HepG2 (cell line): ENCODE measurements around the gene PRPSAP1. TPM values are rescaled to one million over a fixed set of nuclear protein-coding genes. Genes with fewer than 3 reads are reported as not detected.

Experiments used
- ELF1 ChIP-seq: sonication (generic); formaldehyde crosslinking; IDR thresholded peaks from 2 replicates; pipeline ENCODE4 v1.4.0; 2020; ENCODE audit warnings: missing genetic modification reagents
- FOSL2 ChIP-seq: sonication (generic); formaldehyde crosslinking; IDR thresholded peaks from 2 replicates; pipeline ENCODE4 v1.4.0; 2020; ENCODE audit warnings: missing genetic modification reagents
- MAZ ChIP-seq, 2 experiments: sonication (generic) in 1 of 2; formaldehyde crosslinking in 1 of 2; IDR thresholded peaks; 2 replicates each; pipeline versions ENCODE4 v1.5.0 to v1.6.1; 2012 to 2020; ENCODE audit warnings: low read depth in 2 of 2, mild to moderate bottlenecking in 2 of 2, borderline replicate concordance in 1 of 2, improper control_type of control experiment in 1 of 2, low read length in 1 of 2, missing genetic modification reagents in 1 of 2, moderate library complexity in 1 of 2
- NRL ChIP-seq: sonication (generic); formaldehyde crosslinking; IDR thresholded peaks from 2 replicates; pipeline ENCODE4 v1.5.0; 2020; ENCODE audit warnings: missing genetic modification reagents, mild to moderate bottlenecking, moderate library complexity, borderline replicate concordance
- SAP130 ChIP-seq: IDR thresholded peaks from 2 replicates; pipeline ENCODE4 v1.6.1; 2016; ENCODE audit warnings: low read depth
- SKI ChIP-seq: fragments of 450-650 bp; IDR thresholded peaks from one replicate; pipeline ENCODE4 v1.6.1; 2018; ENCODE audit warnings: mild to moderate bottlenecking; ENCODE audit not compliant: partially characterized antibody
- SOX13 ChIP-seq, 3 experiments: fragments of 450-650 bp in 1 of 3; sonication (generic) in 1 of 3; formaldehyde crosslinking in 1 of 3; IDR thresholded peaks in 2 of 3; conservative IDR thresholded peaks in 1 of 3; 2 replicates each; pipeline versions ENCODE4 v1.5.0 to v1.6.1; 2016 to 2020; ENCODE audit warnings: antibody characterized with exemption in 1 of 3, mild to moderate bottlenecking in 1 of 3, missing compliant biosample characterization in 1 of 3, missing genetic modification reagents in 1 of 3, moderate library complexity in 1 of 3
- THAP11 ChIP-seq: IDR thresholded peaks from 2 replicates; pipeline ENCODE4 v1.6.1; 2016; ENCODE audit warnings: missing biosample characterization, missing genetic modification reagents
- ZNF253 ChIP-seq: sonication (generic); formaldehyde crosslinking; IDR thresholded peaks from 2 replicates; pipeline ENCODE4 v1.8.0; 2022; ENCODE audit warnings: mild to moderate bottlenecking, missing genetic modification reagents, borderline replicate concordance
- ZNF709 ChIP-seq: sonication (generic); formaldehyde crosslinking; IDR thresholded peaks from 2 replicates; pipeline ENCODE4 v1.5.0; 2020; ENCODE audit warnings: mild to moderate bottlenecking, missing genetic modification reagents
- ZNF792 ChIP-seq: IDR thresholded peaks from 2 replicates; pipeline ENCODE4 v1.6.1; 2016
- ZSCAN20 ChIP-seq: sonication (generic); formaldehyde crosslinking; IDR thresholded peaks from 2 replicates; pipeline ENCODE4 v1.4.0; 2020; ENCODE audit warnings: missing genetic modification reagents, mild to moderate bottlenecking, borderline replicate concordance
- polyA plus RNA-seq, 8 experiments: library from polyadenylated mRNA; depleted of rRNA in 3 of 8; stranded (reverse) in 7 of 8; unstranded in 1 of 8; fragments of >200 nt; fragmentation: Illumina TruSeq in 4 of 8; extraction: Trizol in 4 of 8; gene quantifications; 2 replicates each; pipeline versions ENCODE4 v1.2.1 to v1.2.3, GENCODE V29; 2011 to 2016; ENCODE audit warnings: low read depth in 4 of 8, missing spikeins in 1 of 8, mixed read lengths in 1 of 8; ENCODE audit not compliant: insufficient read depth in 1 of 8
- total RNA-seq, 5 experiments: library from RNA; depleted of rRNA; stranded (reverse); fragments of >200 nt; fragmentation: Illumina TruSeq; extraction: Trizol; gene quantifications; 2 replicates each; pipeline ENCODE4 v1.2.3, GENCODE V29; 2016; ENCODE audit warnings: low read depth in 1 of 5
- TF ChIP-seq, protein P1 (sequence below): sonication (generic); formaldehyde crosslinking; conservative IDR thresholded peaks from 2 replicates; pipeline ENCODE4 v1.8.0; 2022; ENCODE audit warnings: mild to moderate bottlenecking, moderate library complexity, missing genetic modification reagents
- TF ChIP-seq, protein P2 (sequence below): sonication (generic); formaldehyde crosslinking; IDR thresholded peaks from 2 replicates; pipeline ENCODE4 v1.4.0; 2020; ENCODE audit warnings: missing genetic modification reagents
- TF ChIP-seq, protein P3 (sequence below): sonication (generic); formaldehyde crosslinking; IDR thresholded peaks from 2 replicates; pipeline ENCODE4 v1.4.0; 2020; ENCODE audit warnings: missing genetic modification reagents, borderline replicate concordance
- TF ChIP-seq, protein P4 (sequence below): IDR thresholded peaks from 2 replicates; pipeline ENCODE4 v1.6.1; 2016

PRPSAP1 gene
- total and polyA plus RNA-seq, 2 of the 13 experiments (the other 11 are each of a cell fraction or from before 2014, with no cell fraction given), result 91.1 to 314 TPM

GRCh38 chr17:76367642-76368041, 13.9 kb upstream of the PRPSAP1 start (continued):
- TF ChIP-seq, protein P1, sequence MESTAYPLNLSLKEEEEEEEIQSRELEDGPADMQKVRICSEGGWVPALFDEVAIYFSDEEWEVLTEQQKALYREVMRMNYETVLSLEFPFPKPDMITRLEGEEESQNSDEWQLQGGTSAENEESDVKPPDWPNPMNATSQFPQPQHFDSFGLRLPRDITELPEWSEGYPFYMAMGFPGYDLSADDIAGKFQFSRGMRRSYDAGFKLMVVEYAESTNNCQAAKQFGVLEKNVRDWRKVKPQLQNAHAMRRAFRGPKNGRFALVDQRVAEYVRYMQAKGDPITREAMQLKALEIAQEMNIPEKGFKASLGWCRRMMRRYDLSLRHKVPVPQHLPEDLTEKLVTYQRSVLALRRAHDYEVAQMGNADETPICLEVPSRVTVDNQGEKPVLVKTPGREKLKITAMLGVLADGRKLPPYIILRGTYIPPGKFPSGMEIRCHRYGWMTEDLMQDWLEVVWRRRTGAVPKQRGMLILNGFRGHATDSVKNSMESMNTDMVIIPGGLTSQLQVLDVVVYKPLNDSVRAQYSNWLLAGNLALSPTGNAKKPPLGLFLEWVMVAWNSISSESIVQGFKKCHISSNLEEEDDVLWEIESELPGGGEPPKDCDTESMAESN (CRISPR knock-in tag), result peak; percentile 47; the same call in 1 of the 2 replicates
- TF ChIP-seq SOX13 (IDR thresholded peaks at IDR 0.05) (0 out of 2 replicates have a peak, but pooled peaks have one; percentile 19), SOX13 (CRISPR knock-in tag; conservative IDR thresholded peaks at IDR 0.05 in 1 of 2, IDR thresholded peaks at IDR 0.05 in 1 of 2) (peak in 1 of 2 experiments; percentile 56; a peak in 2 of 4 replicates), ZNF709 (CRISPR knock-in tag) (0 out of 2 replicates have a peak, but pooled peaks have one; percentile 31), THAP11 (CRISPR knock-in tag) (no peak), ZNF253 (CRISPR knock-in tag) (peak; percentile 99), SKI (peak; percentile 35), ELF1 (CRISPR knock-in tag) (no peak), MAZ (IDR thresholded peaks at IDR 0.05; ENCODE audit: borderline replicate concordance, low read depth, low read length) (no peak), MAZ (CRISPR knock-in tag; IDR thresholded peaks at IDR 0.05; ENCODE audit: low read depth) (0 out of 2 replicates have a peak, but pooled peaks have one; percentile 33), ZNF792 (CRISPR knock-in tag) (no peak), FOSL2 (CRISPR knock-in tag) (peak; percentile 24), ZSCAN20 (CRISPR knock-in tag) (no peak), NRL (CRISPR knock-in tag) (no peak), SAP130 (CRISPR knock-in tag) (peak; percentile 58)
- TF ChIP-seq, protein P2, sequence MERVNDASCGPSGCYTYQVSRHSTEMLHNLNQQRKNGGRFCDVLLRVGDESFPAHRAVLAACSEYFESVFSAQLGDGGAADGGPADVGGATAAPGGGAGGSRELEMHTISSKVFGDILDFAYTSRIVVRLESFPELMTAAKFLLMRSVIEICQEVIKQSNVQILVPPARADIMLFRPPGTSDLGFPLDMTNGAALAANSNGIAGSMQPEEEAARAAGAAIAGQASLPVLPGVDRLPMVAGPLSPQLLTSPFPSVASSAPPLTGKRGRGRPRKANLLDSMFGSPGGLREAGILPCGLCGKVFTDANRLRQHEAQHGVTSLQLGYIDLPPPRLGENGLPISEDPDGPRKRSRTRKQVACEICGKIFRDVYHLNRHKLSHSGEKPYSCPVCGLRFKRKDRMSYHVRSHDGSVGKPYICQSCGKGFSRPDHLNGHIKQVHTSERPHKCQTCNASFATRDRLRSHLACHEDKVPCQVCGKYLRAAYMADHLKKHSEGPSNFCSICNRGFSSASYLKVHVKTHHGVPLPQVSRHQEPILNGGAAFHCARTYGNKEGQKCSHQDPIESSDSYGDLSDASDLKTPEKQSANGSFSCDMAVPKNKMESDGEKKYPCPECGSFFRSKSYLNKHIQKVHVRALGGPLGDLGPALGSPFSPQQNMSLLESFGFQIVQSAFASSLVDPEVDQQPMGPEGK, result peak; percentile 91
- TF ChIP-seq, protein P3, sequence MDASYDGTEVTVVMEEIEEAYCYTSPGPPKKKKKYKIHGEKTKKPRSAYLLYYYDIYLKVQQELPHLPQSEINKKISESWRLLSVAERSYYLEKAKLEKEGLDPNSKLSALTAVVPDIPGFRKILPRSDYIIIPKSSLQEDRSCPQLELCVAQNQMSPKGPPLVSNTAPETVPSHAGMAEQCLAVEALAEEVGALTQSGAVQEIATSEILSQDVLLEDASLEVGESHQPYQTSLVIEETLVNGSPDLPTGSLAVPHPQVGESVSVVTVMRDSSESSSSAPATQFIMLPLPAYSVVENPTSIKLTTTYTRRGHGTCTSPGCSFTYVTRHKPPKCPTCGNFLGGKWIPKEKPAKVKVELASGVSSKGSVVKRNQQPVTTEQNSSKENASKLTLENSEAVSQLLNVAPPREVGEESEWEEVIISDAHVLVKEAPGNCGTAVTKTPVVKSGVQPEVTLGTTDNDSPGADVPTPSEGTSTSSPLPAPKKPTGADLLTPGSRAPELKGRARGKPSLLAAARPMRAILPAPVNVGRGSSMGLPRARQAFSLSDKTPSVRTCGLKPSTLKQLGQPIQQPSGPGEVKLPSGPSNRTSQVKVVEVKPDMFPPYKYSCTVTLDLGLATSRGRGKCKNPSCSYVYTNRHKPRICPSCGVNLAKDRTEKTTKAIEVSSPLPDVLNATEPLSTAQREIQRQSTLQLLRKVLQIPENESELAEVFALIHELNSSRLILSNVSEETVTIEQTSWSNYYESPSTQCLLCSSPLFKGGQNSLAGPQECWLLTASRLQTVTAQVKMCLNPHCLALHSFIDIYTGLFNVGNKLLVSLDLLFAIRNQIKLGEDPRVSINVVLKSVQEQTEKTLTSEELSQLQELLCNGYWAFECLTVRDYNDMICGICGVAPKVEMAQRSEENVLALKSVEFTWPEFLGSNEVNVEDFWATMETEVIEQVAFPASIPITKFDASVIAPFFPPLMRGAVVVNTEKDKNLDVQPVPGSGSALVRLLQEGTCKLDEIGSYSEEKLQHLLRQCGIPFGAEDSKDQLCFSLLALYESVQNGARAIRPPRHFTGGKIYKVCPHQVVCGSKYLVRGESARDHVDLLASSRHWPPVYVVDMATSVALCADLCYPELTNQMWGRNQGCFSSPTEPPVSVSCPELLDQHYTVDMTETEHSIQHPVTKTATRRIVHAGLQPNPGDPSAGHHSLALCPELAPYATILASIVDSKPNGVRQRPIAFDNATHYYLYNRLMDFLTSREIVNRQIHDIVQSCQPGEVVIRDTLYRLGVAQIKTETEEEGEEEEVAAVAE (CRISPR knock-in tag), result no peak
- TF ChIP-seq, protein P4, sequence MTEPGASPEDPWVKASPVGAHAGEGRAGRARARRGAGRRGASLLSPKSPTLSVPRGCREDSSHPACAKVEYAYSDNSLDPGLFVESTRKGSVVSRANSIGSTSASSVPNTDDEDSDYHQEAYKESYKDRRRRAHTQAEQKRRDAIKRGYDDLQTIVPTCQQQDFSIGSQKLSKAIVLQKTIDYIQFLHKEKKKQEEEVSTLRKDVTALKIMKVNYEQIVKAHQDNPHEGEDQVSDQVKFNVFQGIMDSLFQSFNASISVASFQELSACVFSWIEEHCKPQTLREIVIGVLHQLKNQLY (CRISPR knock-in tag), result 0 out of 2 replicates have a peak, but pooled peaks have one; percentile 25
